ENCODE measurements around the gene TBL3.
A peak's percentile ranks its signal among the peaks of the same experiment; 100 is the strongest.

The TBL3 gene

DNA sequence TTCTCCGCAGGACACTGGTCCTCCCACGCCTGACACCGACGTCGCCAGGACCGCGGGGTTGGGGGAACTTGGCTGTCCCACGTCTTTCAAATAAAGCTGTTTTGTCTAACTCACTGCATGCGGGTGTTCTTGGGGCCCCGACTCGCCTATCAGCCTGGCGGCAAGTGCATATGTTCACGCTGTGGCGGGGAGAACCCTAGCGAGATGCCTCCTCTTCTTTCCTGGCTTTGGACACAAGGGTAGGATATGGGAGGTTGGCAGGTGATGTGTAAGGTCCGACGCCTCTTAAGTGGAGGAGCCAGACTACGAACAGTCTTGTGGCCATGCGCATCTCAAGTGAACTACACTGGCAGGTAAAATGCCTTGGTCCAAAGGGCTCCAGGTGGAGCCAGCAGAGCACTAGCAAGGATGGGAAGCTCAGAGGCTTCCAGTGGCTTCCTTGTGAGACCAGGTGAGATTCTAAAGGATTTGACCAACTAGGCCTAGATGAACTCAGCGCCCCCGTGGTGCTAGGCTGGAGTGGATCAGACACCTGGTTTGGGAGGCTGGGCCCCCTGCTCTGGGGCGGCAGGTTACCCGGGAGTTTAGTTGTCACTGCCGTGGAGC, 6.4 kb upstream of the TBL3 start:
- DNase-seq = peak; percentile 31

GRCh38 chr16:1966460-1966859, 5.4 kb upstream of the TBL3 start, which contains the start of gene RNF151:
RNF151 (plus strand) TSS chr16:1966856; CDS start chr16:1966882, 26 bp downstream.
- DNase-seq = no peak

DNA sequence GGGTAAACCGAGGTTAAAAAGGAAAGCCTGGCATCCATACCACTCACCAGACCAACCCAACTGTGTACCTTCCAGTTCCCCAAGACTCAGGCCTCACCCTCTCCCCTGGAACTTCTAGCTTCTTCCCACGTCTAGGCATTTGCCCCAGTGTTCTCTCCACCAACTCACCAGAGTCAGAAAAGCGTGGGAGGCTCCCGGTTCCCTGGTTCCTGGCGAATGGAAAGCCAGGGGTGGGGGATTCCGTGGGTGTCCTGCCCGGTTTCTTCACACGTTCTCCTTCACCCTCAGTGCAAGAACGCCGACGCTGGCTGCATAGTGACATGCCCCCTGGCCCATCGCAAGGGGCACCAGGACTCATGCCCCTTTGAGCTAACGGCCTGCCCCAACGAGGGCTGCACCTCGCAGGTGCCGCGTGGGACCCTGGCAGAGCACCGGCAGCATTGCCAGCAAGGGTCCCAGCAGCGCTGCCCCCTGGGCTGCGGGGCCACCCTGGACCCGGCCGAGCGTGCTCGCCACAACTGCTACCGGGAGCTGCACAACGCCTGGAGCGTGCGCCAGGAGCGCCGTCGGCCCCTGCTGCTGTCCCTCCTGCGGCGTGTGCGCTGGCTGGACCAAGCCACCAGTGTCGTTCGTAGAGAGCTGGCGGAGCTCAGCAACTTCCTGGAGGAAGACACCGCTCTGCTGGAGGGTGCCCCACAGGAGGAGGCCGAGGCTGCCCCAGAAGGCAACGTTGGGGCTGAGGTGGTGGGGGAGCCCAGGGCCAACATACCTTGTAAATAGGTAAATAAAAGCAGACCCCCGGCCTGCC, 3.5 kb upstream of the TBL3 start:
- DNase-seq = no peak

GRCh38 chr16:1972490-1972877, 631 bp downstream of the TBL3 start:
- DNase-seq = peak; percentile 47

DNA sequence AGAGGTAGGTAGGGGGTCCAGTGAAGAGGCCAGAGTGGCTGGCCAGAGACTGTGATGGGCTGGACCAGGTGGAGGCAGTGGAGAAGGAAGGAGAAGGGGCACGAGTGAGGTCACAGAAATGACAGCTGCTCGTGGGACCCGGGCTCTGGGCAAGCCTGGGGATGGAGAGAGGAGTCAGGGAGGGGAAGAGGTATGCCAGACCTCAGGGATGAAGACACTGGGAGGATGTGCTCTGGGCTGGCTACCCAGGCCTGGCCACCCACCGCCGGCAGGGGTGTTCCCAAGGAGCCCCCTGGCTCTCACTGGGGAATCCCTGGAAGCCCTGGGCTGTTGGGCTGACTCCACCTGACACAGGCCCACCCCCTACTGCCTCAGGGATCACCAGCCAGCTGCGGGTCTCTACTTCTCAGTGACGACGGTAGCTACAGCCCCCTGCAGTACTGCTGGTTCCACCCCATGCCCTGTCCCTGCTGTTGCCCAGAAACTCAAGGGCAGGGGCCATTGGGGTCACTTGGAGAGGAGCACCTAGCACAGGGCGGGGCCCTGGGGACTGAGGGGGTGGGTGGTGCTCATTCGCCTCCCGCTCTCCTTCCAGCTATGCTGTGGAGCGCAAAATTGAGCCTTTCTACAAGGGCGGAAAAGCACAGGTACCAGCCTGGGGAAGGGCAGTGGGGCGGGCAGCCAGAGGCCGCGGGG, 1.8 kb downstream of the TBL3 start:
- DNase-seq = no peak

DNA sequence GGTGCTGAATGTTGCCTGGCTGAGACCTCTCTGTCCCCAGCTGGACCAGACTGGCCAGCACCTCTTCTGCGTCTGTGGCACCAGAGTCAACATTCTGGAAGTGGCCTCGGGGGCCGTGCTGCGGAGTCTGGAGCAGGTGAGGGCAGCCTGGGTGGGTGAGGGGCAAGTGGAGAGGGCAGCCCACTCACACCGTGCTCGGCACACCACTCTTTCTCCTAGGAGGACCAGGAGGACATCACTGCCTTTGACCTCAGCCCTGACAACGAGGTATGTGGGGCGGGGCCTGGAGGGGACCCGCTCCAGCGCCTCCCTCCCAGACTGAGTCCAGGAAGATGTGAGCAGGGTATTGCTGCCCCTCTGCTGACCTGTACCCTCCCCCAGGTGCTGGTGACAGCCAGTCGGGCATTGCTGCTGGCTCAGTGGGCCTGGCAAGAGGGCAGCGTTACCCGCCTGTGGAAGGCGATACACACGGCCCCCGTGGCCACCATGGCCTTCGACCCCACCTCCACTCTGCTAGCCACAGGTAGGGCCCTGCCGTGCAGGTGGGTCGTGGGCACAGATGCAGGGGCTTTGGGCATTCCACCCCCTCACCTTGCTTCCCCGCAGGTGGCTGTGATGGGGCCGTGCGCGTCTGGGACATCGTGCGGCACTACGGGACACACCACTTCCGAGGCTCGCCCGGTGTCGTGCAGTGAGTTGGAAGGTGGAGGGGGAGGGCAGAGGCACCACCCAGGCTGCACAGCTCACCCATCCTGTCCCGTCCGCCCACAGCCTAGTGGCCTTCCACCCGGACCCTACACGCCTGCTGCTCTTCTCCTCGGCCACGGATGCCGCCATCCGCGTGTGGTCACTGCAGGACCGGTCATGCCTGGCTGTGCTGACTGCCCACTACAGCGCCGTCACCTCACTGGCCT, 2.6 kb downstream of the TBL3 start:
- DNase-seq = no peak

DNA sequence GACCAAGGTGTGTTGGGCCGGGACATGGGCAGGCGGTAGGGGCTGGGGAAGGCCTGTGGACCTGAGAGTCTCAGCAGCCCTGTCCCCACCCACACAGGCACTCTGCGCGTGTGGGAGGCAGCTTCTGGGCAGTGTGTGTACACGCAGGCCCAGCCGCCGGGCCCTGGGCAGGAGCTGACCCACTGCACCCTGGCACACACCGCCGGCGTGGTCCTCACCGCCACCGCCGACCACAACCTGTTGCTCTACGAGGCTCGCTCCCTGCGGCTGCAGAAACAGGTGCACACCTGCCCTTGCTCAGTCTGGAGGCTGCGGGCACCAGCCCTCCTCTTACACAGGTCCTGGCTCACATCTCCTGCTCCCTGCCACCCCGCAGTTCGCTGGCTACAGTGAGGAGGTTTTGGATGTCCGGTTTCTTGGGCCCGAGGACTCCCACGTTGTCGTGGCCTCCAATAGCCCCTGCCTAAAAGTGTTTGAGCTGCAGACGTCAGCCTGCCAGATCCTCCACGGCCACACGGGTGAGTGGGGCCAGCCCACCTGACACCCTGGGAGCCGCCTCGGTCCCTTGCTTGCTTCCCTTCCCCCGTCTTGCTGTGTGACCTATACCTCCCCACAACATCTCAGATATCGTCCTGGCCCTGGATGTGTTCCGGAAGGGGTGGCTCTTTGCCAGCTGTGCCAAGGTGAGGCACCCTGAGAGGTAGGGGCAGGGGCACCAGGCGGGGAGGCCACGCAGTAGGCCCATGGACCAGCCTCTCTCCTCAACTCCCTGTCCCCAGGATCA, 3.8 kb downstream of the TBL3 start:
- no peak for DNase-seq

DNA sequence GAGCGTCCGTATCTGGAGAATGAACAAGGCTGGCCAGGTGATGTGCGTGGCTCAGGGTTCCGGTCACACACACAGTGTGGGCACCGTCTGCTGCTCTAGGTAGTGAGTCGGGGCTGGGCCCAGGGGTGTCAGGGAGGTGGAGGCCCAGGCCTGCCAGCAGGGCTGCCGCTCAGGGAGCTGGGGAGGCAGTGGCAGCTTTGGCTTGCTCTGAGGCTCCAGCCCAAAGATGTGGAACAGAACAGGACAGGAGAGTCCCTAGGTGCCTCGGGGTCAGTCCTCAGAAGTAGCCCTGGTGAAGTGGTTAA, 4.3 kb downstream of the TBL3 start:
- no peak for DNase-seq

GRCh38 chr16:1976951-1977874, 5.4 kb downstream of the TBL3 start:
- no peak for DNase-seq

GRCh38 chr16:1977875-1978268, 6.0 kb downstream of the TBL3 start:
- DNase-seq = no peak

GRCh38 chr16:1978476-1979120, 6.7 kb downstream of the TBL3 start:
- DNase-seq = no peak

- no peak for DNase-seq
These were observed 7.6 kb downstream of the TBL3 start for GRCh38 chr16:1979271-1980029.

- peak; percentile 26 for DNase-seq
These were observed 8.3 kb downstream of the TBL3 start for GRCh38 chr16:1980030-1980769.

GRCh38 chr16:1980770-1981087, 8.9 kb downstream of the TBL3 start:
- DNase-seq = no peak

GRCh38 chr16:1981398-1981836, 9.6 kb downstream of the TBL3 start, which contains the start of gene NOXO1:
NOXO1 (minus strand) TSS chr16:1981469; CDS start chr16:1981179, 290 bp downstream.
- DNase-seq = peak; percentile 41

DNA sequence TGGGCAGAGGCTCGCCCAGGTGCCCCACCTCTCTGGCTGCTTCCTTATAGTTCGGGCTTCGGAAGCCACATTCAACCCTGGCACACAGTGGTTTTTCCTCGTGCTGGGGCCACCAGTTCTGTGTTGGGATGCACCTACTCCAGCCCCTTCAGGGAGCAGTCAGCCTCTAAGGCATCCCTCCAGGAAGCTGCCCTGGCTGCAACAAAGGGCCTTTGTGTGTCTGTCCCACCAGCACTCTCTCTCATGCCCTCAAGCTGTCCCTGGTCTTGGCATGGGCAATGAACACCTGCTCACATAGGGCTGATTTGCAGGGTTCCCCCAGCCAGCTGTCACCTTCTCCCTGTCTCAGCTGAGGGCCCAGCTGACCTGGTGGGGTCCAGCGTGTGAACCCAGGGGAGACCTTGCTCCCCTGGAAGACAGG, 10.2 kb downstream of the TBL3 start:
- peak; percentile 31 for DNase-seq

DNA sequence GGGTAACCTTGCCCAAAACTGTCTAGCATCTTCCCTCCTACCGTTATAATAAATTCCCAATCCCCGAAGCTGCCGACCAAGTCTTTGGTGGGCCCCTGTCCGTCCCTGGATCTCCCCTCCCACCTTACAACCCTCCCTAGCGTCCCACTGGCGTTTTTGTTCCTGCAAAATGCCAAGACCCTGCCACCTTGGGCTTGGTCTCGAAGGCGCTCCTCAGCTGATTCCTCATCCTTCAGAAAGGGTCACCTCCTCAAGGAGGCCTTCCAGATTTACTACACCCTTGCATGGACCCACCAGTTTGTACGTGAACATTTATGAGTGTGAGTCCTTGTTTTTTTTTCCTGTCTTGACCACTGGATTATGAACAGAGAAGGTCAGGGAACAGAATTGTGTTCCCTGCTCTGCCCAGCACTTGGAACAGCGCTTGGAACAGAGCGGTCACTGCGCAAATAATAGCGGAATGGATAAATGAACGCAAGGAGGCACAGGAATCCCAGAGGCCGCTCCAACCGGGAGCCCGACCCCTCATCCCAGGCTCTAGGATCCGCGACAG, 11.2 kb downstream of the TBL3 start:
- DNase-seq = no peak

- DNase-seq = peak; percentile 95
These were observed 11.9 kb downstream of the TBL3 start, which contains the start of gene GFER for GRCh38 chr16:1983544-1984346. GFER (plus strand) TSS chr16:1984193; CDS start chr16:1984219, 26 bp downstream.
